ENCODE results near the gene PPP1R12B. TPM values are rescaled to one million over a fixed set of nuclear protein-coding genes. Genes with fewer than 3 reads are reported as not detected.
"Not testable (repeated sequence)": the region's sequence is repeated elsewhere in the genome, so short reads cannot be mapped to it uniquely, and the experiment has no call there.

The PPP1R12B gene
- total RNA-seq, 1 experiment from 2014 or later, result 33.3 TPM

GRCh38 chr1:202498542-202498941, 150.0 kb downstream of the PPP1R12B start:
- ChIA-PET POLR2A (ENCODE audit: unreplicated experiment) (no interaction called here), CTCF (no interaction called here)
- Histone ChIP-seq H3K4me2 (no peak overlapping the region), H2AFZ (no peak overlapping the region), H4K20me1 (ENCODE audit: insufficient read depth) (no peaks in the 10 kb centered on the region), H3K36me3 (ENCODE audit: low read depth) (peaks cover 19% of the 10 kb centered on the region), H3F3A (ENCODE audit: insufficient read depth, low read depth) (peaks cover 6% of the 10 kb centered on the region; the same call in 1 of the 2 replicates), H3K27me3 (ENCODE audit: insufficient read depth, low read depth) (no peaks in the 10 kb centered on the region), H3K9me3 (ENCODE audit: insufficient read depth, low read depth) (no peaks in the 10 kb centered on the region), H3K27ac (no peak overlapping the region), H3K4me3 (no peak overlapping the region), H3K79me2 (ENCODE audit: low read depth) (no peaks in the 10 kb centered on the region), H3K4me1 (replicated peaks; ENCODE audit: insufficient read depth) (no peaks in the 10 kb centered on the region), H3K9me2 (ENCODE audit: insufficient read depth) (no peaks in the 10 kb centered on the region)
- intact Hi-C loops (cut with micrococcal nuclease; ENCODE audit: unreplicated experiment), result no loop called here
- DNase-seq, result no peak
- TF ChIP-seq CTCF (conservative IDR thresholded peaks at IDR 0.05), result no peak
- no peak for TF ChIP-seq EZH2 (IDR thresholded peaks at IDR 0.05; ENCODE audit: low read depth)
- no TSS peak for BruUV-seq (replicated peaks)

GRCh38 chr1:202499997-202500396, 151.5 kb downstream of the PPP1R12B start:
- H3K9me3 ChIP-seq (ENCODE audit: insufficient read depth, low read depth); DNase-seq; H4K20me1 ChIP-seq (ENCODE audit: insufficient read depth); BruUV-seq (replicated peaks); H3K4me1 ChIP-seq (replicated peaks; ENCODE audit: insufficient read depth); H3K27me3 ChIP-seq (ENCODE audit: insufficient read depth, low read depth); POLR2A ChIA-PET (ENCODE audit: unreplicated experiment); H2AFZ ChIP-seq; H3K4me3 ChIP-seq; H3K79me2 ChIP-seq (ENCODE audit: low read depth); H3K4me2 ChIP-seq; H3F3A ChIP-seq (ENCODE audit: insufficient read depth, low read depth); H3K9me2 ChIP-seq (ENCODE audit: insufficient read depth); H3K27ac ChIP-seq: not testable (repeated sequence)
- CTCF ChIA-PET, result interaction anchor here (0.6 kb wide), 1 partner anchor 16 kb away, joined by 4 read pairs; no protein-coding TSS in a partner anchor
- H3K36me3 ChIP-seq (ENCODE audit: low read depth), result peaks cover 26% of the 10 kb centered on the region
- intact Hi-C loops (cut with micrococcal nuclease; ENCODE audit: unreplicated experiment), result loop anchor here (2.0 kb wide), 1 partner anchor 219 kb away; no protein-coding TSS in a partner anchor

- peak in 1 of 2 experiments; percentile 3 for DNase-seq
- Histone ChIP-seq H3K4me2 (no peak overlapping the region), H3K4me1 (replicated peaks; ENCODE audit: insufficient read depth) (no peaks in the 10 kb centered on the region), H2AFZ (no peak overlapping the region), H3K9me2 (ENCODE audit: insufficient read depth) (no peaks in the 10 kb centered on the region), H3K27me3 (ENCODE audit: insufficient read depth, low read depth) (no peaks in the 10 kb centered on the region), H4K20me1 (ENCODE audit: insufficient read depth) (no peaks in the 10 kb centered on the region), H3K79me2 (ENCODE audit: low read depth) (no peaks in the 10 kb centered on the region), H3K9me3 (ENCODE audit: insufficient read depth, low read depth) (no peaks in the 10 kb centered on the region), H3K4me3 (no peak overlapping the region), H3F3A (ENCODE audit: insufficient read depth, low read depth) (peaks cover 6% of the 10 kb centered on the region; the same call in 1 of the 2 replicates), H3K27ac (no peak overlapping the region), H3K36me3 (ENCODE audit: low read depth) (peaks cover 20% of the 10 kb centered on the region; the same call in 1 of the 2 replicates)
- TF ChIP-seq CTCF (conservative IDR thresholded peaks at IDR 0.05), result peak; percentile 68
- no peak for TF ChIP-seq EZH2 (IDR thresholded peaks at IDR 0.05; ENCODE audit: low read depth)
- POLR2A ChIA-PET (ENCODE audit: unreplicated experiment), result no interaction called here
- CTCF ChIA-PET, result interaction anchor here (0.7 to 1.5 kb wide), 3 partner anchors 71 to 99 kb away, joined by 3 to 4 read pairs (median 3); no protein-coding TSS in a partner anchor
- no TSS peak for BruUV-seq (replicated peaks)
- intact Hi-C loops (cut with micrococcal nuclease; ENCODE audit: unreplicated experiment), result loop anchor here (1.0 to 2.0 kb wide), 2 partner anchors 99 to 218 kb away; no protein-coding TSS in a partner anchor
Observed at GRCh38 chr1:202501281-202501680, 152.8 kb downstream of the PPP1R12B start.

- DNase-seq, result no peak
- ChIA-PET POLR2A (ENCODE audit: unreplicated experiment) (no interaction called here), CTCF (no interaction called here)
- Histone ChIP-seq H3K79me2 (ENCODE audit: low read depth) (no peaks in the 10 kb centered on the region), H3K27ac (no peak overlapping the region), H3K9me2 (ENCODE audit: insufficient read depth) (no peaks in the 10 kb centered on the region), H4K20me1 (ENCODE audit: insufficient read depth) (no peaks in the 10 kb centered on the region), H3K9me3 (ENCODE audit: insufficient read depth, low read depth) (no peaks in the 10 kb centered on the region), H3K27me3 (ENCODE audit: insufficient read depth, low read depth) (no peaks in the 10 kb centered on the region), H3F3A (ENCODE audit: insufficient read depth, low read depth) (peaks cover under 1% of the 10 kb centered on the region; the same call in 1 of the 2 replicates), H3K4me3 (no peak overlapping the region), H3K4me2 (no peak overlapping the region), H3K4me1 (replicated peaks; ENCODE audit: insufficient read depth) (no peaks in the 10 kb centered on the region), H3K36me3 (ENCODE audit: low read depth) (peaks cover 13% of the 10 kb centered on the region; the same call in 1 of the 2 replicates), H2AFZ (no peak overlapping the region)
- no peak for TF ChIP-seq CTCF (conservative IDR thresholded peaks at IDR 0.05)
- TF ChIP-seq EZH2 (IDR thresholded peaks at IDR 0.05; ENCODE audit: low read depth), result no peak
- BruUV-seq (replicated peaks), result no TSS peak
- intact Hi-C loops (cut with micrococcal nuclease; ENCODE audit: unreplicated experiment), result no loop called here
Observed at GRCh38 chr1:202505356-202505755, 156.9 kb downstream of the PPP1R12B start.

GRCh38 chr1:202505880-202506575, 157.5 kb downstream of the PPP1R12B start:
- BruUV-seq (replicated peaks); H3F3A ChIP-seq (ENCODE audit: insufficient read depth, low read depth); H3K27me3 ChIP-seq (ENCODE audit: insufficient read depth, low read depth); H2AFZ ChIP-seq; H3K79me2 ChIP-seq (ENCODE audit: low read depth); H3K4me1 ChIP-seq (replicated peaks; ENCODE audit: insufficient read depth); POLR2A ChIA-PET (ENCODE audit: unreplicated experiment); H3K27ac ChIP-seq; CTCF ChIA-PET; H3K9me2 ChIP-seq (ENCODE audit: insufficient read depth); H3K4me3 ChIP-seq; H4K20me1 ChIP-seq (ENCODE audit: insufficient read depth); H3K9me3 ChIP-seq (ENCODE audit: insufficient read depth, low read depth); H3K4me2 ChIP-seq; DNase-seq; intact Hi-C loops (cut with micrococcal nuclease; ENCODE audit: unreplicated experiment): not testable (repeated sequence)
- peaks cover 13% of the 10 kb centered on the region; the same call in 1 of the 2 replicates for H3K36me3 ChIP-seq (ENCODE audit: low read depth)
